D721Med (cell line): ENCODE data around the gene ZNF346.
"Not testable (repeated sequence)": the region's sequence is repeated elsewhere in the genome, so short reads cannot be mapped to it uniquely, and the experiment has no call there.

ENCODE experiments used
- DNase-seq: peaks from one replicate; pipeline ENCODE4 v3.0.0; 2011; ENCODE audit warnings: low spot score; ENCODE audit not compliant: insufficient read length
- FAIRE-seq: peaks from 2 replicates; lab custom pipeline; 2011; peaks lifted over from hg19 to GRCh38; lab: Jason Lieb, UNC
- TF ChIP-seq, protein P1 (sequence below): IDR thresholded peaks from 2 replicates; pipeline ENCODE4 v1.5.1; 2012; ENCODE audit warnings: mild to moderate bottlenecking, control low read depth; ENCODE audit not compliant: insufficient read depth; ENCODE audit errors: missing control alignments

ZNF346 gene

DNA sequence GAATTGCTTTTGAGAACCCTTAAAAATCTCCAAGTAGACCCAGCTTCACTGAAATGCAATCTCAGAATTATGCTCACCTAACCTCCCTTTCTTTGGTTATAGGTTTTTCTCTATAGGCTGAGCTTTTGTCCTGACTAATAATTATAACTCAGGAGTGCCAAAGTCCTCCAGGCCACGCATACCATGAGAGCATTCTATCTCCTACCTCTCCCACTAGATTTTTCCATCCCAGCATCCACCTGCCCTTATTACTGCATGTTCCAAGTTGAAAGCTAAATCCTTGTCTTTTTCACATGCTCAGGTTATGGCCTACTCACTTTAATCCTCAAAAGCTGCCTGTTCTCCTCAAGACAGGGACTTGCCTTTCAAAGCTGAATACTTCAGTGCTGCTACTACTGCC lies 22.1 kb downstream of the ZNF346 start:
- FAIRE-seq, result no peak

DNA sequence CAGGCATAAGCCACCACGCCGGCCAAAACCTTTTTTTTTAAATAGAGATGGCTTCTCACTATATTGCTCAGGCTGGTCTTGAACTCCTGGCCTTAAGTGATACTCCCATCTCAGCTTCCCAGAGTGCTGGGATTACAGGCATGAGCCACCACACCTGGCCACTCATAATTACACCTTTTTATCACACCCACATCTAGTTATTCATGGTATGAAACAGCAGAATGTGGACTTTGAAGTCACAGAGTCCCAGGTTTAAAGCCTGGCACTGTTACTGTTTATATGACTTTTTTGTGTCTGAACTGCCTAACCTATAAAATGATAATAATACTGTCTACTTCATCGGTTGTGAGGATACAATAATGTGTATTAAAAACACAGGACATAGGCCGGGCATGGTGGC lies 23.1 kb downstream of the ZNF346 start:
- FAIRE-seq (no peak), DNase-seq (no peak)
- TF ChIP-seq, protein P1, sequence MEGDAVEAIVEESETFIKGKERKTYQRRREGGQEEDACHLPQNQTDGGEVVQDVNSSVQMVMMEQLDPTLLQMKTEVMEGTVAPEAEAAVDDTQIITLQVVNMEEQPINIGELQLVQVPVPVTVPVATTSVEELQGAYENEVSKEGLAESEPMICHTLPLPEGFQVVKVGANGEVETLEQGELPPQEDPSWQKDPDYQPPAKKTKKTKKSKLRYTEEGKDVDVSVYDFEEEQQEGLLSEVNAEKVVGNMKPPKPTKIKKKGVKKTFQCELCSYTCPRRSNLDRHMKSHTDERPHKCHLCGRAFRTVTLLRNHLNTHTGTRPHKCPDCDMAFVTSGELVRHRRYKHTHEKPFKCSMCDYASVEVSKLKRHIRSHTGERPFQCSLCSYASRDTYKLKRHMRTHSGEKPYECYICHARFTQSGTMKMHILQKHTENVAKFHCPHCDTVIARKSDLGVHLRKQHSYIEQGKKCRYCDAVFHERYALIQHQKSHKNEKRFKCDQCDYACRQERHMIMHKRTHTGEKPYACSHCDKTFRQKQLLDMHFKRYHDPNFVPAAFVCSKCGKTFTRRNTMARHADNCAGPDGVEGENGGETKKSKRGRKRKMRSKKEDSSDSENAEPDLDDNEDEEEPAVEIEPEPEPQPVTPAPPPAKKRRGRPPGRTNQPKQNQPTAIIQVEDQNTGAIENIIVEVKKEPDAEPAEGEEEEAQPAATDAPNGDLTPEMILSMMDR, result no peak

More for the DNA sequence above, 22.1 kb downstream of the ZNF346 start:
- TF ChIP-seq, protein P1, result no peak
- no peak for DNase-seq

GRCh38 chr5:177048531-177048930 lies 26.0 kb downstream of the ZNF346 start:
- DNase-seq, FAIRE-seq: not testable (repeated sequence)

GRCh38 chr5:177049285-177049684 lies 26.8 kb downstream of the ZNF346 start:
- DNase-seq (no peak), FAIRE-seq (no peak)
- TF ChIP-seq, protein P1, result peak; percentile 46

DNA sequence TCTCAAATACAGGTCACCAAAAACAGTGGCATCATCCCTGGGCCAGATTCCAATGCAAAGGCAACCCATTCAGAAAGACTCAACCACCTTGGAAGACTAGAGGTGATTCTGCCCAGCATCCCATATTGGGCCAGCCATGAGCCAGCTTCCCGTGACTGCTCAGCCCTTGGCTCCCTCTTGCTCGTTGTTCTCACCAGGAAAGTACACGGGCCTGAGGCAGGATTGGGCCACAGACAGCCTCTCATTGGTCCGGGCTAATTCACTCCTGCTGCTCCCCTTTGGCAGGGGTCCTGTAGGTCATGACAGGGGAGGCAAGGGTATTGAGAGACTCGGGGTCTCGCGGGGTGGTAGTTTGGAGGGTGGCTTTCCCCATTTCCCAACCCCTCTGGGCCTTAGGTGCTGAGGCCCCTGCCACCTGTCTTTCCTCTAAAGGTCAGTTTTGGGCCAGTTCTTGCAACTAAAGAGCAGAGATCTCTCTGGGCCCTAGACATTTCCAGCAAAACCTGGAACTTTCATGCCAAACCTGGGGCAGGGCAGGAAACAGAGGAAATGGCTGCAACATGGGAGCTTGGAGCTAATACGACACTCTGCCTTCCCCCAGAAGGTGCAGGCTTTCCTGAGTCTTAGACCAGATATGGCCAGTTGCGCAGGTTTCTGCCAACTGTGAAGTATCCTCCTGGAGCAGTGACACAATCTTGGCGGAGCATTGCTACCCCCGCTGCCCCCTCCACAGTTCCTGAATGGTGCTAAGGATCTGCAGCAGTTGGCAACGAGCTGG lies 42.2 kb downstream of the ZNF346 start:
- no peak for FAIRE-seq
- TF ChIP-seq, protein P1, result no peak

DNA sequence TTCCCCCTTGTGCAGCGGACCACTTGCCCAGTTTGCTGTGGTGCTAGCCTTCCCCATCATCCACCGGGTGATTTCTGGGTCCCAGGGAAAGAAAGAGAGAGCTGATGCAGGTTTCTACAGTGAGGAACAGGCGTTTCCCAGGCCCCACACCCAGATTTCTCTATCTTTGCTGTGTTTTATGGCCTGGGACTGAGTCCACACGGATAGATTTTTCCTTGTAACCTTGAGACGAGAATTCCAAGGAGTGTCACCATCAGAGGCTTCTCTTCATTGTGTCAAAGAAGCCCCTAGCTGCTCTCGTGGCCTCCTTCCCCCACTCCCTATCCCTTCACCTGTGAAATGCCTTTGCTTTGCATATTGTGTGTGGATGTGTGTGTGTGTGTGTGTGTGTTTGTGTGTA lies 43.0 kb downstream of the ZNF346 start:
- FAIRE-seq (no peak), DNase-seq (no peak)
- TF ChIP-seq, protein P1, result no peak

More for the DNA sequence above, 42.2 kb downstream of the ZNF346 start:
- no peak for DNase-seq

DNA sequence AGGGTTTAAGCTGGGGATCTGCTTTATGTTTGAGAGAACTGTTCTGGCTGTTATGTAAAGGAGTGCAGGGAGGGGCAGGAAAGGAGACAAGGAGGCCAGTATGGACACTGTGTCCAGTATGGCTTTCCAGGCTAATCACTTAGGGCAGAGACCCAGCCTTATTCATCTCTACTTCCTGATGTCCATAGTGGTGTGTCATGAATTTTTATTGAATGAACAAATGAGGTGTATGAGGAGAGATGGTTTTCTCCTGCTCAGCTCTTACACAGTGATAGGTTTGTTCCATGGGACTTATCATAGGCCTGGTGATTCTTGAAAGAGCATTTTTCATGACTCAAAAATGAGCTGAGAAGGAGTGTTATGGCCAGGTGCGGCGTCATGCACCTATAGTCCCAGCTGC lies 43.7 kb downstream of the ZNF346 start:
- DNase-seq (no peak), FAIRE-seq (no peak)
- TF ChIP-seq, protein P1, result no peak

DNA sequence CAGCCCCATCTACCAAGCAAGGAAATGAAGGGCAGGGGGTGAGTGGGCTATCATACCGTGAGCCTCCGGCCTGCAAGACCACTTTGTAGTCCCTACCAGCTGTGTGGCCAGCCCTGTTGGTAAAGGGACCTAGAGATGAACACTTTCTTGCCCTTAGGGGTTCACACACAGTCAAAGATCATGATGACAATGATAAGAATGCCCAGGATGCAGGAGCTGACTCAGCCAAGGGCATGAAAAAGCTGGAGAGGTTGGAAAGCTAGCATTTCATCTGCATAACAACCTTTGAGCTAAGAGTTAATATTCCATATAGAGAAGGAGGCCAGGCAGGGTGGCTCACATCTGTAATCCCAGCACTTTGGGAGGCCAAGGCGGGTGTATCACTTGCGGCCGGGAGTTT lies 45.0 kb downstream of the ZNF346 start:
- TF ChIP-seq, protein P1, result no peak
- no peak for DNase-seq
- FAIRE-seq, result no peak
